HUES48 (cell line): ENCODE results near the gene FLNC.
A peak's percentile ranks its signal among the peaks of the same experiment; 100 is the strongest.

Experiments used
- H3K27ac ChIP-seq: one replicate; pipeline ENCODE4 v1.7.0; 2013; ENCODE audit warnings: low read depth, low read length, inconsistent platforms
- H3K27me3 ChIP-seq: 2 replicates; pipeline ENCODE4 v1.6.1; 2013; ENCODE audit warnings: mild to moderate bottlenecking, low read length; ENCODE audit not compliant: control insufficient read depth, insufficient read depth
- H3K36me3 ChIP-seq: 2 replicates; pipeline ENCODE4 v1.6.1; 2013; ENCODE audit warnings: low read length; ENCODE audit not compliant: control insufficient read depth, insufficient read depth
- H3K4me1 ChIP-seq: 2 replicates; pipeline ENCODE4 v1.6.1; 2013; ENCODE audit warnings: mild to moderate bottlenecking, low read length; ENCODE audit not compliant: control insufficient read depth, insufficient read depth
- H3K4me3 ChIP-seq: 2 replicates; pipeline ENCODE4 v1.5.1; 2013; ENCODE audit warnings: mild to moderate bottlenecking, low read depth, low read length
- H3K9ac ChIP-seq: 2 replicates; pipeline ENCODE4 v1.6.1; 2013; ENCODE audit warnings: mild to moderate bottlenecking, low read depth, low read length, moderate library complexity
- H3K9me3 ChIP-seq: 2 replicates; pipeline ENCODE4 v1.6.1; 2013; ENCODE audit warnings: low read length; ENCODE audit not compliant: control insufficient read depth, insufficient read depth

Gene FLNC, protein sequence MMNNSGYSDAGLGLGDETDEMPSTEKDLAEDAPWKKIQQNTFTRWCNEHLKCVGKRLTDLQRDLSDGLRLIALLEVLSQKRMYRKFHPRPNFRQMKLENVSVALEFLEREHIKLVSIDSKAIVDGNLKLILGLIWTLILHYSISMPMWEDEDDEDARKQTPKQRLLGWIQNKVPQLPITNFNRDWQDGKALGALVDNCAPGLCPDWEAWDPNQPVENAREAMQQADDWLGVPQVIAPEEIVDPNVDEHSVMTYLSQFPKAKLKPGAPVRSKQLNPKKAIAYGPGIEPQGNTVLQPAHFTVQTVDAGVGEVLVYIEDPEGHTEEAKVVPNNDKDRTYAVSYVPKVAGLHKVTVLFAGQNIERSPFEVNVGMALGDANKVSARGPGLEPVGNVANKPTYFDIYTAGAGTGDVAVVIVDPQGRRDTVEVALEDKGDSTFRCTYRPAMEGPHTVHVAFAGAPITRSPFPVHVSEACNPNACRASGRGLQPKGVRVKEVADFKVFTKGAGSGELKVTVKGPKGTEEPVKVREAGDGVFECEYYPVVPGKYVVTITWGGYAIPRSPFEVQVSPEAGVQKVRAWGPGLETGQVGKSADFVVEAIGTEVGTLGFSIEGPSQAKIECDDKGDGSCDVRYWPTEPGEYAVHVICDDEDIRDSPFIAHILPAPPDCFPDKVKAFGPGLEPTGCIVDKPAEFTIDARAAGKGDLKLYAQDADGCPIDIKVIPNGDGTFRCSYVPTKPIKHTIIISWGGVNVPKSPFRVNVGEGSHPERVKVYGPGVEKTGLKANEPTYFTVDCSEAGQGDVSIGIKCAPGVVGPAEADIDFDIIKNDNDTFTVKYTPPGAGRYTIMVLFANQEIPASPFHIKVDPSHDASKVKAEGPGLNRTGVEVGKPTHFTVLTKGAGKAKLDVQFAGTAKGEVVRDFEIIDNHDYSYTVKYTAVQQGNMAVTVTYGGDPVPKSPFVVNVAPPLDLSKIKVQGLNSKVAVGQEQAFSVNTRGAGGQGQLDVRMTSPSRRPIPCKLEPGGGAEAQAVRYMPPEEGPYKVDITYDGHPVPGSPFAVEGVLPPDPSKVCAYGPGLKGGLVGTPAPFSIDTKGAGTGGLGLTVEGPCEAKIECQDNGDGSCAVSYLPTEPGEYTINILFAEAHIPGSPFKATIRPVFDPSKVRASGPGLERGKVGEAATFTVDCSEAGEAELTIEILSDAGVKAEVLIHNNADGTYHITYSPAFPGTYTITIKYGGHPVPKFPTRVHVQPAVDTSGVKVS (N-terminal part only)

DNA sequence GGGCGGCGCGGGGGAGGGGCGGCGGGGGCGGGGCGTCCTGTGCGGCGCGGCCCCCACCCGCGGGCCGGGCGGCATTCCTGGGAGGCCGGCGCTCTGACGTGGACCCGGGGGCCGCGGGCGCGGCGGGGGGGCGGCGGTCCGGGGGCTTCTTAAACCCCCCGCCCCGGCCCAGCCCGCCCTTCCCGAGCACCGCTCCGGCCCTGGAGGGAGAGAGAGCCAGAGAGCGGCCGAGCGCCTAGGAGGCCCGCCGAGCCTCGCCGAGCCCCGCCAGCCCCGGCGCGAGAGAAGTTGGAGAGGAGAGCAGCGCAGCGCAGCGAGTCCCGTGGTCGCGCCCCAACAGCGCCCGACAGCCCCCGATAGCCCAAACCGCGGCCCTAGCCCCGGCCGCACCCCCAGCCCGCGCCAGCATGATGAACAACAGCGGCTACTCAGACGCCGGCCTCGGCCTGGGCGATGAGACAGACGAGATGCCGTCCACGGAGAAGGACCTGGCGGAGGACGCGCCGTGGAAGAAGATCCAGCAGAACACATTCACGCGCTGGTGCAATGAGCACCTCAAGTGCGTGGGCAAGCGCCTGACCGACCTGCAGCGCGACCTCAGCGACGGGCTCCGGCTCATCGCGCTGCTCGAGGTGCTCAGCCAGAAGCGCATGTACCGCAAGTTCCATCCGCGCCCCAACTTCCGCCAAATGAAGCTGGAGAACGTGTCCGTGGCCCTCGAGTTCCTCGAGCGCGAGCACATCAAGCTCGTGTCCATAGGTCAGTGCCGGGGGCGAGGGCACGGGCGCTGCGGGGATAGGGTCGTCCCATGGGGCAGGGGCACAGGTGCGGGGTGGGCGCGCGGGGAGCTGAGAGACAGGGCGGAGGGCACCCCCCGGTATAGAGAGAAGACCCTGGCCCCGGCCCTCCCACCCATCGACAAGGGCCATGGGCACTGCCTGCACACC, at the start of gene FLNC:
Gene FLNC, plus strand, starts transcription at position 176 of the 947 bp plus-strand sequence. Its CDS starts 232 bp downstream, at position 408.
- Histone ChIP-seq H3K27ac (peak within 1 kb of the TSS; percentile 44), H3K9ac (no peak within 1 kb of the TSS; the same call in 1 of the 2 replicates), H3K9me3 (no peaks in the 10 kb centered on the region), H3K4me3 (peak within 1 kb of the TSS; percentile 77), H3K27me3 (peaks cover 29% of the 10 kb centered on the region), H3K4me1 (peaks cover 42% of the 10 kb centered on the region), H3K36me3 (no peaks in the 10 kb centered on the region)

DNA sequence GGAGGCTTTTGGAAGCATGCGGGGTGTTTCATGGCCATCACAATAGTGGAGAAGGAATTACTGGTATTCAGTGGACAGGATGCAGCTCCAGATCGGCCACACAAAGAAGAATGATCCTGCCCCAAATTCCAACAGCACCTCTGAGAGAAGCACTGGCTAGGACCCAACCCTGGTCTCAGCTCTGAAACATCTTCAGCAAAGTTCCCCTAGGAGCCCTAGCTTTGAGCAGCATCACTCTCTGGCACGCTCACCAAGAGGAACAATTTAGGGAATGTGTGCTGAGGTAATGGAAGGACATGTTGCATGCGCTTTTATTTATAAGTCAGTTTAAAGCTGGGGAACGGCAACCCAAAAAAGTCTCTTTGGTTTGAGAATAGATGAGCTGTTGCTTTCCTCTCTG, 49.1 kb upstream of the FLNC start:
- no peak overlapping the region for H3K4me3 ChIP-seq

DNA sequence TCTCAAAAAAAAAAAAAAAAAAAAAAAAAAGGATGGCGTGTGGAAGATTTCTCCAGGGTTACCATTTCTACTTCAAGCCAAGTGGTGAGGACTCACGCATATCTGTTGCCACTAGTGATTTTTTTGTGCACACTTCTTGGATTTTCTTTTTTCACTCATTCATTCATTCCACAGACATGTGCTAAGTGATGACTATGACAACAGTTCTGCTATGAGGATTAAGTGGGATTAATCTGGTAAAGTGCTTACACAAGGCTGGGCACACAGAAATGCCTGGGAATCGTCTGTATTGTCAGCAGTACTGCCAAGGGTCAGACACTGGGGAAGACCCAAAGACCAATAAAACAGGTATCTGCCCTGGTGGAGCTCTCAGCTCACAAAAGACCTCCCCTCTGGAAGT, 48.4 kb upstream of the FLNC start:
- Histone ChIP-seq H3K9ac (no peak overlapping the region), H3K4me3 (no peak overlapping the region), H3K27me3 (no peaks in the 10 kb centered on the region), H3K27ac (no peak overlapping the region), H3K9me3 (no peaks in the 10 kb centered on the region; the same call in 1 of the 2 replicates), H3K4me1 (peaks cover 9% of the 10 kb centered on the region), H3K36me3 (no peaks in the 10 kb centered on the region)

More for the DNA sequence above, 49.1 kb upstream of the FLNC start:
- no peak overlapping the region for H3K27ac ChIP-seq
- peaks cover 9% of the 10 kb centered on the region for H3K4me1 ChIP-seq
- no peaks in the 10 kb centered on the region for H3K36me3 ChIP-seq
- no peaks in the 10 kb centered on the region; the same call in 1 of the 2 replicates for H3K9me3 ChIP-seq
- H3K27me3 ChIP-seq, result no peaks in the 10 kb centered on the region
- H3K9ac ChIP-seq, result no peak overlapping the region

DNA sequence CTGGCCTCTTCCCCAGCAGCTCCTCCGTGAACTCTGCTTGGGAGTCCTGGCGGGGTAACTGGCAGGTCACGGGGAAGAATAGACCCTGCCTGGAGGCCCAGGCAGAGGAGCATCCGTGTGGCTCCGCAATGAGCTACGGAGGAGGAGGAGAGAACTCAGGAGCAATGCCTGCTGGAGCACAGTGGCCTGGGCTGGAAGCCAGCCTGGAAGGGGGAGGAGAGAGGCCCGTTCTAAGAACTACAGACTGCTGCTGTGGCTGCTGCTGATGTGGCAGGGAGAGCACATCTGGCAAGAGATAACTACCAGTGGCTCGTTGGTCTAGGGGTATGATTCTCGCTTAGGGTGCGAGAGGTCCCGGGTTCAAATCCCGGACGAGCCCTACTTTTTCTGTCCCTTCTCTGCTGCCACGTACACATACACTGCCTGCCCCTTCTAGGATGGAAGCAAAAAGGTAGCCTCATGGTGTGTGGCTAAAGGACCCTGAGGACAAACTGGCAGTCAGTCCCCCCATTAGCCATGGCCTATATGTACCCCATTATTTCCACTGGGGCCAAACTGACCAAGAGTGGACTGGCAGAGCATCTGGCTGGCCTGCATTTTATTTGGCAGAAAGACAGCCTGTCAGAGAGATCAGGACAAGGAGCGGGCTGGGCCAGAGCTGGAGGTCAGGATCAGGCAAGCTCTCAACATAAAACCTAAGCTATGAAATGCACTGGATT, 46.9 kb upstream of the FLNC start:
- Histone ChIP-seq H3K27ac (peak overlapping the region; percentile 12), H3K36me3 (no peaks in the 10 kb centered on the region), H3K27me3 (no peaks in the 10 kb centered on the region), H3K9ac (no peak overlapping the region), H3K4me3 (peak overlapping the region; percentile 66), H3K4me1 (peaks cover 9% of the 10 kb centered on the region), H3K9me3 (no peaks in the 10 kb centered on the region)

DNA sequence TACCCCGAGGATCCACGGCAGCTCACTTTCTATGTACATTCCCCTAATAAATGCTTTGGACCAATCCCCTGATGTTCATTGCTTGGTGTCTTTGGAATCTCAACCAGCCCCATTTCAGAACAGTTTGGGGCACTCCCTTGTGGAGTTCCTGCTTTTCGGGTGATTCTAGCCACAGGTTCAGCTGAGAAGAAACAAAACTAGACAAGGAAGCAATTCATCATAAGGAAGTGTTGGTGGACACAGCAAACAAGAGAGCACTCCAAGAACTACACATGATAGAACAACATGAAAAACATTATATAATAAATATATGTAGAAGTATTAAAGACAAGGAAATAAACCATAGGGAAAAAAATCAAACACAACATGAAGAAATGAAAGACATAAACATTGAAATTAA, 44.5 kb upstream of the FLNC start:
- Histone ChIP-seq H3K9ac (no peak overlapping the region), H3K4me3 (no peak overlapping the region), H3K36me3 (no peaks in the 10 kb centered on the region), H3K9me3 (no peaks in the 10 kb centered on the region), H3K4me1 (peaks cover 9% of the 10 kb centered on the region), H3K27ac (no peak overlapping the region), H3K27me3 (peaks cover 4% of the 10 kb centered on the region; the same call in 1 of the 2 replicates)

DNA sequence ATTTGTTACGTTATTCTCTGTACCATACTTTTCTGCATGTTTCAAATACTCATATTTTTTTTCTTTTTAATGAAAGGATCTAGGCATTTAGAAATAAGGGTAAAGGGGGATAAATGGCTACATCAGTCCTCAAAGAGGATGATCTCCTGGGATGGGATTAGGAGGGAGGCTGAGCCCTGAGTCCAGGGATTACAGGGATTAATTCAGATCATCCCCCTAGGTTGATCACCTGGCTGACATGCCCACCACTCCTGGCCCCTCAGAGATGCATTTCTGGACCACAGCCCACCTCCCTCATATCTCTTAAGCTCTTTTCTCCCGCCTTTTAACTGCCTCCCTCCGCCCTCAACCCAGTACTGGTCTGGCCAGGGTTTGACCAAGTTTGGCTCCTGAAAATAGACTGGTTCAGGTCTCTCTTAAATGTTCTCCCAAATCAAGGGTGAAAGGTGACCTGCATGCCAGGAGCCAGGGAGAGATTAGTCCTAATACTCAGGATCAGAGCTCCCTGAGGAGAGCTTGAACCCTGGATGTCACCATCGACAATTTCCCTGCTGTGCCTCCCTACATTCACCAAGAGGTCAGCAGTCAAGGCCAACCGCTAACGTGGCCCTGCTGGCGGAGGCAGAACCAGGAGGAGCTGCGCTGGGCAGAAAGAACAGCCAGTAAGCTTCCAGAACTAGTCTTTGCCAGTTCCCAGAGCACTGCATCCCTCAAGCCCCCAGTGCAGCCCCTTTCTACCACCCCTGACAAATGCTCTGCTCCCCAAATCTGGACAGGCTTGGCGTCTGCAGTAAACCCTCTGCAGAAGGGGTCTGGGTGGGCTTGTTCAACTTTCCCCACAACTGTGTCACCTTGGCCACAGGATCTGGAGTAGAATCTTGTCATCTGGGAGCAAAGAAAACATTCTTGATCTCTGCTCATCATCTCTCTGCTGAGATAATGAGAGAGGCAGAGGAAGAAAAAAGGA, 41.5 kb upstream of the FLNC start:
- no peak overlapping the region for H3K4me3 ChIP-seq
- H3K36me3 ChIP-seq, result peaks cover 4% of the 10 kb centered on the region; the same call in 1 of the 2 replicates
- peaks cover 4% of the 10 kb centered on the region; the same call in 1 of the 2 replicates for H3K27me3 ChIP-seq
- no peak overlapping the region for H3K27ac ChIP-seq
- H3K9me3 ChIP-seq, result no peaks in the 10 kb centered on the region
- H3K9ac ChIP-seq, result no peak overlapping the region
- peaks cover 10% of the 10 kb centered on the region for H3K4me1 ChIP-seq

DNA sequence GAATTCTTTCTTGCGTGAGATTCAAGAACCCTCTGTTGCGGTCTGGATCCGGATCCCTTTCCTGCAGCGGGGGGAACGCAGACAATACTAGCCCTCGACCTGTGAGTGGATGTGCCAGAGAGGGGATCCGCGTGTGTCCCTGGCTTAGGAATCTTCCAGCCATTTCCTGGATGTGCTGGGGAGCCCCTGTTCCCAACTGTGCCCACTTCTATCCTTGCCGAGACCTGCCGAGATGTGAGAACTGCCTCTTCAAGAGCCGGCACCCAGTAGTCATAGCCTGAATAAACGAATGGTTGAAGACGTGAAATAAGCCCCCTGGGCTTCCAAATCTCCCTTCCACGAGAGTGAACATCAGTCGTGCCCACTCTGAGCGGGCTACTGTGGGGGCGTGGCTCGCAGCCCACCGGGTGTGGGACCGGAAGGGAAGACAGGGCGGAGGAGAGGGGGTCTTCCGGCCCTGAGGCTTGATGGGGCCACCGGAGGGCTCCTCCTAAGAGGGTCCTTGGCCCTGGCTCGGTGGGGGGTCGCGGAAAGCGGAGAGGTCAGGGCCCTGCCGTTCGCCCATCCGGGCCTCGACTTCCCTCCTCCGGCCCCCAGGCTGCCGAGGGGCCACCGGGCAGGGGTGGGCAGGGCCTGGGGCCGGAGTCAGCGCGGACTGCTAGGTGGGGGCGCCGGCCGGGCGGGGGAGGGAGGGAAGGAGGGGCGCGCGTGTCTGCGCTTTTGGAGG, 39.7 kb upstream of the FLNC start:
- H3K36me3 ChIP-seq, result peaks cover 15% of the 10 kb centered on the region
- peaks cover 10% of the 10 kb centered on the region for H3K4me1 ChIP-seq
- H3K9ac ChIP-seq, result no peak overlapping the region
- H3K27me3 ChIP-seq, result peaks cover 4% of the 10 kb centered on the region; the same call in 1 of the 2 replicates
- H3K27ac ChIP-seq, result peak overlapping the region; percentile 28
- peak overlapping the region; percentile 92 for H3K4me3 ChIP-seq
- H3K9me3 ChIP-seq, result no peaks in the 10 kb centered on the region

DNA sequence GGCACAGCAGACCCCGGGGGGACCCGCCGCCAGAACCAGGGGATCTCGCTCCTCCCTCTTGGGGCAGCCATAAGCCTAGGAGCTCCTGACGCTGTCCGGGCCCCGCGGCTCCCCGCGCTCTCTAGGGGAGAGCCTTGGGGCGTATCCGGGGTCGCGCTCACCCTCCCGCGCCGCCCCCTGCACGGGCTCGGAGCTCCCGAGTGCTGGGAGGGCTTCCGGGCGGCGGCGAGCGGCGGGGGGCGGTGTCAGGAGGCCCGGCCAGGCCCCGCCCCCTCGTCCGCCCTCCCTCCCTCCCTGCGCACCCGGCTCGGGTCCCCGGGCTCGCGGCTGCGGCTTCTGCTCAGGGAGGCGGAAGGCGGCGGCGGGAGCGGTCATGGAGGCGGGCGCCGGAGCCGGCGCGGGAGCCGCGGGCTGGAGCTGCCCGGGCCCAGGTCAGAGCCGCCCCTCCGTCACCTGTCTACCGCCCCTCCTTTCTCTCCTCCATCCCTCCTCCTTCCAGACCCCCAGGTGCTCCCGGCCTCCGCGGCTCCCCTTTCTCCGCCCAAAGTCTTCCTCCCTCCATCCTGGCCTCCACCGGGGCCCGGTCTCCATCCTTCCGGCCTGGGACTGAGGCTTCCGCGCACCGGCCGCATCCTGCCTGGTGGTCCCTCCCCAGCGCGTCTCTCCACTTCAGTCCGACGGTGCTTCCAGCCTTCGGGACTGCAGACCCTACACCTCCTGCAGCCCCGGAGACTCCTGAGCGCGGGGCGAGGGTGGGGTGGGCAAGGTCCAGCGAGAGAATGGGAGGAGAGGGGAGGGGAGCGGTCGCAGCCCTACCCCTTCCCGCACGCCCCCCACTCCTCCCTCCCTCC, 38.9 kb upstream of the FLNC start, which contains the start of gene CCDC136:
Gene CCDC136, plus strand, starts transcription at position 848 of the 851 bp plus-strand sequence. CDS start 444 bp downstream, outside the sequence.
- Histone ChIP-seq H3K4me1 (peaks cover 10% of the 10 kb centered on the region), H3K27ac (peak within 1 kb of the TSS; percentile 28), H3K27me3 (peaks cover 4% of the 10 kb centered on the region; the same call in 1 of the 2 replicates)

More for the DNA sequence above, 38.9 kb upstream of the FLNC start, which contains the start of gene CCDC136:
- peaks cover 21% of the 10 kb centered on the region for H3K36me3 ChIP-seq
- peak within 1 kb of the TSS; percentile 92 for H3K4me3 ChIP-seq
- H3K9me3 ChIP-seq, result no peaks in the 10 kb centered on the region
- no peak within 1 kb of the TSS for H3K9ac ChIP-seq
